Bronchial epithelial cell (primary cell): ENCODE results near the gene ZSCAN26. TPM values are rescaled to one million over a fixed set of nuclear protein-coding genes. Genes with fewer than 3 reads are reported as not detected.

Experiments
- DNase-seq: peaks from one replicate; pipeline ENCODE4 v3.0.0-alpha.2; 2010; ENCODE audit warnings: low read depth
- FAIRE-seq: peaks from 2 replicates; lab custom pipeline; 2011; peaks lifted over from hg19 to GRCh38; lab: Jason Lieb, UNC
- H3K27me3 ChIP-seq: 2 replicates; pipeline ENCODE4 v1.5.1; 2011; ENCODE audit warnings: low read length; ENCODE audit not compliant: control insufficient read depth, insufficient read depth
- H3K36me3 ChIP-seq: 2 replicates; pipeline ENCODE4 v1.5.1; 2011; ENCODE audit warnings: low read length; ENCODE audit not compliant: control insufficient read depth, insufficient read depth
- H3K4me3 ChIP-seq: 2 replicates; pipeline ENCODE4 v1.5.1; 2011; ENCODE audit warnings: mild to moderate bottlenecking, low read depth, low read length, control low read depth
- CTCF ChIP-seq: IDR thresholded peaks from 2 replicates; pipeline ENCODE4 v1.5.1; 2011; ENCODE audit warnings: mild to moderate bottlenecking, moderate library complexity, low read length, control low read depth, inconsistent platforms; ENCODE audit not compliant: insufficient read depth, severe bottlenecking
- total RNA-seq: library from RNA; depleted of rRNA; stranded (reverse); fragments of >200 nt; gene quantifications from 2 replicates; pipeline ENCODE4 v1.2.1, GENCODE V29; 2014

ZSCAN26 gene
- total RNA-seq: 4.9 and 8.7 TPM in 2 replicates

- no peaks in the 10 kb centered on the region for H3K27me3 ChIP-seq
- peaks cover 2% of the 10 kb centered on the region for H3K36me3 ChIP-seq
- no peak for FAIRE-seq
- peak; percentile 80 for DNase-seq
- peak within 1 kb of the TSS; percentile 83 for H3K4me3 ChIP-seq
- TF ChIP-seq CTCF: no peak
Observed at GRCh38 chr6:28266962-28267694, at the start of gene ZSCAN26. ZSCAN26 (plus strand) TSS chr6:28267143; CDS start chr6:28271920, 4,777 bp downstream.

GRCh38 chr6:28217890-28218289, 49.1 kb upstream of the ZSCAN26 start:
- Histone ChIP-seq H3K36me3 (no peaks in the 10 kb centered on the region), H3K27me3 (peaks cover 2% of the 10 kb centered on the region), H3K4me3 (no peak overlapping the region)
- FAIRE-seq: no peak
- no peak for TF ChIP-seq CTCF
- no peak for DNase-seq

- peaks cover 2% of the 10 kb centered on the region for H3K27me3 ChIP-seq
- no peak for FAIRE-seq
- DNase-seq: no peak
Observed at GRCh38 chr6:28218312-28219248, 48.4 kb upstream of the ZSCAN26 start.

GRCh38 chr6:28220257-28221133, 46.4 kb upstream of the ZSCAN26 start:
- Histone ChIP-seq H3K27me3 (peaks cover 2% of the 10 kb centered on the region), H3K36me3 (no peaks in the 10 kb centered on the region), H3K4me3 (no peak overlapping the region)
- no peak for TF ChIP-seq CTCF
- FAIRE-seq: no peak
- no peak for DNase-seq

More at GRCh38 chr6:28218312-28219248, 48.4 kb upstream of the ZSCAN26 start:
- TF ChIP-seq CTCF: no peak
- Histone ChIP-seq H3K36me3 (no peaks in the 10 kb centered on the region), H3K4me3 (peak overlapping the region; percentile 57)
